WTC11 (cell line): Measurements from ENCODE around the gene SYTL5. TPM values are rescaled to one million over a fixed set of nuclear protein-coding genes. Genes with fewer than 3 reads are reported as not detected.

ENCODE experiments used
- ATAC-seq: fragments of 200-7000 bp; cut with Tn5 transposase; 2 replicates; pipeline ENCODE4 v1.10.0; 2021; ENCODE audit warnings: mild to moderate bottlenecking, moderate library complexity
- CTCF ChIA-PET: fragments of 300-600 bp; sonication (Branson Sonifier 250); formaldehyde crosslinking; loops from one replicate; lab custom pipeline; 2021; ENCODE audit warnings: antibody characterized with exemption; lab: Charles Lee
- POLR2A ChIA-PET: fragments of 350-600 bp; sonication (Branson Sonifier 250); formaldehyde crosslinking; loops from one replicate; lab custom pipeline; 2021; ENCODE audit warnings: antibody characterized with exemption; lab: Charles Lee
- DNase-seq: peaks from one replicate; pipeline ENCODE4 v3.0.0; 2021; ENCODE audit warnings: low spot score
- H3K27ac Mint-ChIP-seq: 2 replicates; pipeline ENCODE4 v1.8.0; 2021; ENCODE audit warnings: mixed read lengths
- H3K27me3 Mint-ChIP-seq: 2 replicates; pipeline ENCODE4 v1.8.0; 2021; ENCODE audit warnings: low read depth, mild to moderate bottlenecking, moderate library complexity, mixed read lengths
- H3K36me3 Mint-ChIP-seq: 2 replicates; pipeline ENCODE4 v1.8.0; 2021; ENCODE audit warnings: mixed read lengths
- H3K4me1 Mint-ChIP-seq: 2 replicates; pipeline ENCODE4 v1.8.0; 2022; ENCODE audit warnings: mixed read lengths
- H3K4me3 Mint-ChIP-seq: 2 replicates; pipeline ENCODE4 v1.8.0; 2021; ENCODE audit warnings: mild to moderate bottlenecking, moderate library complexity, mixed read lengths
- H3K9me3 Mint-ChIP-seq: 2 replicates; pipeline ENCODE4 v1.8.0; 2021; ENCODE audit warnings: mixed read lengths
- CREB1 ChIP-seq: sonication (generic); formaldehyde crosslinking; IDR thresholded peaks from 2 replicates; pipeline ENCODE4 v1.8.0; 2023; ENCODE audit warnings: mild to moderate bottlenecking, missing genetic modification reagents
- ELF4 ChIP-seq: sonication (generic); formaldehyde crosslinking; IDR thresholded peaks from 2 replicates; pipeline ENCODE4 v1.8.1; 2022; ENCODE audit warnings: low read depth, mild to moderate bottlenecking, moderate library complexity, missing genetic modification reagents
- ERG ChIP-seq: fragments of 250-450 bp; sonication (Bioruptor Pico); IDR thresholded peaks from 2 replicates; pipeline ENCODE4 v1.8.0; 2021; ENCODE audit warnings: mild to moderate bottlenecking
- GRHL2 ChIP-seq: fragments of 250-450 bp; sonication (Bioruptor Pico); IDR thresholded peaks from 2 replicates; pipeline ENCODE4 v1.8.0; 2022; ENCODE audit warnings: mild to moderate bottlenecking, moderate library complexity; ENCODE audit not compliant: insufficient replicate concordance, severe bottlenecking
- IRF2 ChIP-seq: sonication (generic); formaldehyde crosslinking; IDR thresholded peaks from 2 replicates; pipeline ENCODE4 v1.8.0; 2022; ENCODE audit warnings: low read depth, missing genetic modification reagents, borderline replicate concordance
- JUN ChIP-seq: sonication (generic); formaldehyde crosslinking; IDR thresholded peaks from 2 replicates; pipeline ENCODE4 v1.8.0; 2023; ENCODE audit warnings: mild to moderate bottlenecking, missing genetic modification reagents
- NR2C2 ChIP-seq: sonication (generic); formaldehyde crosslinking; IDR thresholded peaks from 2 replicates; pipeline ENCODE4 v1.8.0; 2022; ENCODE audit warnings: mild to moderate bottlenecking, missing genetic modification reagents
- OVOL2 ChIP-seq: fragments of 250-450 bp; sonication (Bioruptor Pico); IDR thresholded peaks from 2 replicates; pipeline ENCODE4 v1.9.0; 2021; ENCODE audit warnings: mild to moderate bottlenecking, borderline replicate concordance
- PRDM15 ChIP-seq: sonication (generic); formaldehyde crosslinking; IDR thresholded peaks from 2 replicates; pipeline ENCODE4 v1.8.0; 2022; ENCODE audit warnings: missing genetic modification reagents
- RELA ChIP-seq: sonication (generic); formaldehyde crosslinking; IDR thresholded peaks from 2 replicates; pipeline ENCODE4 v1.8.1; 2022; ENCODE audit warnings: missing genetic modification reagents, mild to moderate bottlenecking, borderline replicate concordance
- SMAD3 ChIP-seq: sonication (generic); formaldehyde crosslinking; IDR thresholded peaks from 2 replicates; pipeline ENCODE4 v1.8.0; 2022; ENCODE audit warnings: missing genetic modification reagents, mild to moderate bottlenecking, borderline replicate concordance
- SP1 ChIP-seq: sonication (generic); formaldehyde crosslinking; conservative IDR thresholded peaks from 2 replicates; pipeline ENCODE4 v1.8.1; 2022; ENCODE audit warnings: missing genetic modification reagents
- TCF7 ChIP-seq: sonication (generic); formaldehyde crosslinking; IDR thresholded peaks from 2 replicates; pipeline ENCODE4 v1.8.0; 2022; ENCODE audit warnings: mild to moderate bottlenecking, low read depth, missing genetic modification reagents, moderate library complexity
- TEAD1 ChIP-seq: sonication (generic); formaldehyde crosslinking; IDR thresholded peaks from 2 replicates; pipeline ENCODE4 v1.8.0; 2022; ENCODE audit warnings: mild to moderate bottlenecking, missing genetic modification reagents
- total RNA-seq: library from RNA; stranded (reverse); gene quantifications from 3 replicates; pipeline ENCODE4 v1.2.3, GENCODE V29; 2021
- TF ChIP-seq, protein P1 (sequence below): sonication (generic); formaldehyde crosslinking; IDR thresholded peaks from 2 replicates; pipeline ENCODE4 v1.8.1; 2022; ENCODE audit warnings: missing genetic modification reagents, borderline replicate concordance
- TF ChIP-seq, protein P2 (sequence below): sonication (generic); formaldehyde crosslinking; conservative IDR thresholded peaks from 2 replicates; pipeline ENCODE4 v1.8.1; 2023; ENCODE audit warnings: mild to moderate bottlenecking, low read depth, missing genetic modification reagents, moderate library complexity
- TF ChIP-seq, protein P3 (sequence below): fragments of 250-450 bp; sonication (Bioruptor Pico); IDR thresholded peaks from 2 replicates; pipeline ENCODE4 v2.1.2; 2022; ENCODE audit warnings: mild to moderate bottlenecking, moderate library complexity
- TF ChIP-seq, protein P4 (sequence below): sonication (generic); formaldehyde crosslinking; IDR thresholded peaks from 2 replicates; pipeline ENCODE4 v1.8.0; 2023; ENCODE audit warnings: missing genetic modification reagents, mild to moderate bottlenecking, borderline replicate concordance
- TF ChIP-seq, protein P5 (sequence below): sonication (generic); formaldehyde crosslinking; IDR thresholded peaks from 2 replicates; pipeline ENCODE4 v1.8.1; 2022; ENCODE audit warnings: low read depth, missing genetic modification reagents, borderline replicate concordance
- TF ChIP-seq, protein P6 (sequence below): sonication (generic); formaldehyde crosslinking; IDR thresholded peaks from 2 replicates; pipeline ENCODE4 v1.8.0; 2022; ENCODE audit warnings: mild to moderate bottlenecking, missing genetic modification reagents

Gene SYTL5
- total RNA-seq, 1 experiment from 2014 or later: 0.26 TPM

- H3K9me3 Mint-ChIP-seq: no peaks in the 10 kb centered on the region
- CTCF ChIA-PET: no interaction called here
- POLR2A ChIA-PET: no interaction called here
- H3K27ac Mint-ChIP-seq: no peak overlapping the region
- H3K4me3 Mint-ChIP-seq: no peak overlapping the region
- no peaks in the 10 kb centered on the region for H3K36me3 Mint-ChIP-seq
- TF ChIP-seq, protein P1, sequence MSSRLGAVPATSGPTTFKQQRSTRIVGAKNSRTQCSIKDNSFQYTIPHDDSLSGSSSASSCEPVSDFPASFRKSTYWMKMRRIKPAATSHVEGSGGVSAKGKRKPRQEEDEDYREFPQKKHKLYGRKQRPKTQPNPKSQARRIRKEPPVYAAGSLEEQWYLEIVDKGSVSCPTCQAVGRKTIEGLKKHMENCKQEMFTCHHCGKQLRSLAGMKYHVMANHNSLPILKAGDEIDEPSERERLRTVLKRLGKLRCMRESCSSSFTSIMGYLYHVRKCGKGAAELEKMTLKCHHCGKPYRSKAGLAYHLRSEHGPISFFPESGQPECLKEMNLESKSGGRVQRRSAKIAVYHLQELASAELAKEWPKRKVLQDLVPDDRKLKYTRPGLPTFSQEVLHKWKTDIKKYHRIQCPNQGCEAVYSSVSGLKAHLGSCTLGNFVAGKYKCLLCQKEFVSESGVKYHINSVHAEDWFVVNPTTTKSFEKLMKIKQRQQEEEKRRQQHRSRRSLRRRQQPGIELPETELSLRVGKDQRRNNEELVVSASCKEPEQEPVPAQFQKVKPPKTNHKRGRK (CRISPR knock-in tag): no peak
- TF ChIP-seq CREB1: no peak
- TF ChIP-seq SMAD3 (CRISPR knock-in tag): no peak
- TF ChIP-seq, protein P2, sequence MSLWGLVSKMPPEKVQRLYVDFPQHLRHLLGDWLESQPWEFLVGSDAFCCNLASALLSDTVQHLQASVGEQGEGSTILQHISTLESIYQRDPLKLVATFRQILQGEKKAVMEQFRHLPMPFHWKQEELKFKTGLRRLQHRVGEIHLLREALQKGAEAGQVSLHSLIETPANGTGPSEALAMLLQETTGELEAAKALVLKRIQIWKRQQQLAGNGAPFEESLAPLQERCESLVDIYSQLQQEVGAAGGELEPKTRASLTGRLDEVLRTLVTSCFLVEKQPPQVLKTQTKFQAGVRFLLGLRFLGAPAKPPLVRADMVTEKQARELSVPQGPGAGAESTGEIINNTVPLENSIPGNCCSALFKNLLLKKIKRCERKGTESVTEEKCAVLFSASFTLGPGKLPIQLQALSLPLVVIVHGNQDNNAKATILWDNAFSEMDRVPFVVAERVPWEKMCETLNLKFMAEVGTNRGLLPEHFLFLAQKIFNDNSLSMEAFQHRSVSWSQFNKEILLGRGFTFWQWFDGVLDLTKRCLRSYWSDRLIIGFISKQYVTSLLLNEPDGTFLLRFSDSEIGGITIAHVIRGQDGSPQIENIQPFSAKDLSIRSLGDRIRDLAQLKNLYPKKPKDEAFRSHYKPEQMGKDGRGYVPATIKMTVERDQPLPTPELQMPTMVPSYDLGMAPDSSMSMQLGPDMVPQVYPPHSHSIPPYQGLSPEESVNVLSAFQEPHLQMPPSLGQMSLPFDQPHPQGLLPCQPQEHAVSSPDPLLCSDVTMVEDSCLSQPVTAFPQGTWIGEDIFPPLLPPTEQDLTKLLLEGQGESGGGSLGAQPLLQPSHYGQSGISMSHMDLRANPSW (CRISPR knock-in tag): no peak
- TF ChIP-seq, protein P3, sequence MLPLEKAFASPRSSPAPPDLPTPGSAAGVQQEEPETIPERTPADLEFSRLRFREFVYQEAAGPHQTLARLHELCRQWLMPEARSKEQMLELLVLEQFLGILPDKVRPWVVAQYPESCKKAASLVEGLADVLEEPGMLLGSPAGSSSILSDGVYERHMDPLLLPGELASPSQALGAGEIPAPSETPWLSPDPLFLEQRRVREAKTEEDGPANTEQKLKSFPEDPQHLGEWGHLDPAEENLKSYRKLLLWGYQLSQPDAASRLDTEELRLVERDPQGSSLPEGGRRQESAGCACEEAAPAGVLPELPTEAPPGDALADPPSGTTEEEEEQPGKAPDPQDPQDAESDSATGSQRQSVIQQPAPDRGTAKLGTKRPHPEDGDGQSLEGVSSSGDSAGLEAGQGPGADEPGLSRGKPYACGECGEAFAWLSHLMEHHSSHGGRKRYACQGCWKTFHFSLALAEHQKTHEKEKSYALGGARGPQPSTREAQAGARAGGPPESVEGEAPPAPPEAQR: no peak
- TF ChIP-seq IRF2 (CRISPR knock-in tag): no peak
- TF ChIP-seq NR2C2 (CRISPR knock-in tag): no peak
- TF ChIP-seq SP1 (CRISPR knock-in tag): no peak
- no peak for TF ChIP-seq PRDM15 (CRISPR knock-in tag)
- TF ChIP-seq, protein P4, sequence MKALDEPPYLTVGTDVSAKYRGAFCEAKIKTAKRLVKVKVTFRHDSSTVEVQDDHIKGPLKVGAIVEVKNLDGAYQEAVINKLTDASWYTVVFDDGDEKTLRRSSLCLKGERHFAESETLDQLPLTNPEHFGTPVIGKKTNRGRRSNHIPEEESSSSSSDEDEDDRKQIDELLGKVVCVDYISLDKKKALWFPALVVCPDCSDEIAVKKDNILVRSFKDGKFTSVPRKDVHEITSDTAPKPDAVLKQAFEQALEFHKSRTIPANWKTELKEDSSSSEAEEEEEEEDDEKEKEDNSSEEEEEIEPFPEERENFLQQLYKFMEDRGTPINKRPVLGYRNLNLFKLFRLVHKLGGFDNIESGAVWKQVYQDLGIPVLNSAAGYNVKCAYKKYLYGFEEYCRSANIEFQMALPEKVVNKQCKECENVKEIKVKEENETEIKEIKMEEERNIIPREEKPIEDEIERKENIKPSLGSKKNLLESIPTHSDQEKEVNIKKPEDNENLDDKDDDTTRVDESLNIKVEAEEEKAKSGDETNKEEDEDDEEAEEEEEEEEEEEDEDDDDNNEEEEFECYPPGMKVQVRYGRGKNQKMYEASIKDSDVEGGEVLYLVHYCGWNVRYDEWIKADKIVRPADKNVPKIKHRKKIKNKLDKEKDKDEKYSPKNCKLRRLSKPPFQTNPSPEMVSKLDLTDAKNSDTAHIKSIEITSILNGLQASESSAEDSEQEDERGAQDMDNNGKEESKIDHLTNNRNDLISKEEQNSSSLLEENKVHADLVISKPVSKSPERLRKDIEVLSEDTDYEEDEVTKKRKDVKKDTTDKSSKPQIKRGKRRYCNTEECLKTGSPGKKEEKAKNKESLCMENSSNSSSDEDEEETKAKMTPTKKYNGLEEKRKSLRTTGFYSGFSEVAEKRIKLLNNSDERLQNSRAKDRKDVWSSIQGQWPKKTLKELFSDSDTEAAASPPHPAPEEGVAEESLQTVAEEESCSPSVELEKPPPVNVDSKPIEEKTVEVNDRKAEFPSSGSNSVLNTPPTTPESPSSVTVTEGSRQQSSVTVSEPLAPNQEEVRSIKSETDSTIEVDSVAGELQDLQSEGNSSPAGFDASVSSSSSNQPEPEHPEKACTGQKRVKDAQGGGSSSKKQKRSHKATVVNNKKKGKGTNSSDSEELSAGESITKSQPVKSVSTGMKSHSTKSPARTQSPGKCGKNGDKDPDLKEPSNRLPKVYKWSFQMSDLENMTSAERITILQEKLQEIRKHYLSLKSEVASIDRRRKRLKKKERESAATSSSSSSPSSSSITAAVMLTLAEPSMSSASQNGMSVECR: no peak
- no peak for TF ChIP-seq TEAD1 (CRISPR knock-in tag)
- TF ChIP-seq GRHL2: no peak
- no peak for TF ChIP-seq ELF4 (CRISPR knock-in tag)
- TF ChIP-seq JUN: no peak
- TF ChIP-seq ERG (CRISPR knock-in tag): no peak
- no peak for TF ChIP-seq TCF7
- TF ChIP-seq, protein P5, sequence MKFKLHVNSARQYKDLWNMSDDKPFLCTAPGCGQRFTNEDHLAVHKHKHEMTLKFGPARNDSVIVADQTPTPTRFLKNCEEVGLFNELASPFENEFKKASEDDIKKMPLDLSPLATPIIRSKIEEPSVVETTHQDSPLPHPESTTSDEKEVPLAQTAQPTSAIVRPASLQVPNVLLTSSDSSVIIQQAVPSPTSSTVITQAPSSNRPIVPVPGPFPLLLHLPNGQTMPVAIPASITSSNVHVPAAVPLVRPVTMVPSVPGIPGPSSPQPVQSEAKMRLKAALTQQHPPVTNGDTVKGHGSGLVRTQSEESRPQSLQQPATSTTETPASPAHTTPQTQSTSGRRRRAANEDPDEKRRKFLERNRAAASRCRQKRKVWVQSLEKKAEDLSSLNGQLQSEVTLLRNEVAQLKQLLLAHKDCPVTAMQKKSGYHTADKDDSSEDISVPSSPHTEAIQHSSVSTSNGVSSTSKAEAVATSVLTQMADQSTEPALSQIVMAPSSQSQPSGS: no peak
- TF ChIP-seq RELA: no peak
- TF ChIP-seq, protein P6, sequence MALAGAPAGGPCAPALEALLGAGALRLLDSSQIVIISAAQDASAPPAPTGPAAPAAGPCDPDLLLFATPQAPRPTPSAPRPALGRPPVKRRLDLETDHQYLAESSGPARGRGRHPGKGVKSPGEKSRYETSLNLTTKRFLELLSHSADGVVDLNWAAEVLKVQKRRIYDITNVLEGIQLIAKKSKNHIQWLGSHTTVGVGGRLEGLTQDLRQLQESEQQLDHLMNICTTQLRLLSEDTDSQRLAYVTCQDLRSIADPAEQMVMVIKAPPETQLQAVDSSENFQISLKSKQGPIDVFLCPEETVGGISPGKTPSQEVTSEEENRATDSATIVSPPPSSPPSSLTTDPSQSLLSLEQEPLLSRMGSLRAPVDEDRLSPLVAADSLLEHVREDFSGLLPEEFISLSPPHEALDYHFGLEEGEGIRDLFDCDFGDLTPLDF (CRISPR knock-in tag): no peak
- TF ChIP-seq OVOL2 (CRISPR knock-in tag): no peak
- TF ChIP-seq, all 79 proteins: peak for 0
- DNase-seq (no peak), ATAC-seq (no peak)
- Mint-ChIP-seq H3K27me3 (no peaks in the 10 kb centered on the region), H3K4me1 (no peaks in the 10 kb centered on the region)
Observed at GRCh38 chrX:38116706-38117105, 110.4 kb downstream of the SYTL5 start.
